ENCODE measurements around the gene MEOX1. TPM values are rescaled to one million over a fixed set of nuclear protein-coding genes. Genes with fewer than 3 reads are reported as not detected.

The MEOX1 gene
- total RNA-seq, 1 experiment from 2014 or later: not detected

GRCh38 chr17:43618276-43618675 lies 43.4 kb downstream of the MEOX1 start (continued):
- TF ChIP-seq ATF2 (CRISPR knock-in tag; IDR thresholded peaks at IDR 0.05; ENCODE audit: borderline replicate concordance, low read depth): no peak
- no peak for TF ChIP-seq TEAD1 (CRISPR knock-in tag; IDR thresholded peaks at IDR 0.05)
- TF ChIP-seq, protein P1, sequence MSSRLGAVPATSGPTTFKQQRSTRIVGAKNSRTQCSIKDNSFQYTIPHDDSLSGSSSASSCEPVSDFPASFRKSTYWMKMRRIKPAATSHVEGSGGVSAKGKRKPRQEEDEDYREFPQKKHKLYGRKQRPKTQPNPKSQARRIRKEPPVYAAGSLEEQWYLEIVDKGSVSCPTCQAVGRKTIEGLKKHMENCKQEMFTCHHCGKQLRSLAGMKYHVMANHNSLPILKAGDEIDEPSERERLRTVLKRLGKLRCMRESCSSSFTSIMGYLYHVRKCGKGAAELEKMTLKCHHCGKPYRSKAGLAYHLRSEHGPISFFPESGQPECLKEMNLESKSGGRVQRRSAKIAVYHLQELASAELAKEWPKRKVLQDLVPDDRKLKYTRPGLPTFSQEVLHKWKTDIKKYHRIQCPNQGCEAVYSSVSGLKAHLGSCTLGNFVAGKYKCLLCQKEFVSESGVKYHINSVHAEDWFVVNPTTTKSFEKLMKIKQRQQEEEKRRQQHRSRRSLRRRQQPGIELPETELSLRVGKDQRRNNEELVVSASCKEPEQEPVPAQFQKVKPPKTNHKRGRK (CRISPR knock-in tag; IDR thresholded peaks at IDR 0.05; ENCODE audit: borderline replicate concordance): no peak

DNA sequence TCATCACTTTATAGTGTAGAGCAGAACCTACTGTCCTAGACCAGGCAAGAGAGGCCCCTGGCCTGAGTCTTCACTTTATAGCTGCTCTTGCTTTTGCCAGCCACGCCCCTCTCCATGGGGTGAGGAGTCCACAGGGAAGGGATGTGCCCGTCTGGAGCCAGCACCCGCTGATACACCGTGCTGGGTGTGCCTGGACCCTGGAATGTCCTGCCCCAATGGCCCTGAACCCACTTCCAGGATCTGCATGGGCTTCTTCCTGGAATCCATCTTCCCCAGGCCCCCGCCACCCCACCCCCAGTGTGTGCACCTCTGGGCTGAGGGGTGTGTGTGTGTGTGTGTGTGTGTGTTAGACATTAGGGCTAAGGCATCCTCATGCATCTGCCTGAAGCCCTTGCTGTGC lies 44.9 kb downstream of the MEOX1 start:
- H3K27me3 Mint-ChIP-seq (ENCODE audit: low read depth): no peaks in the 10 kb centered on the region; the same call in 1 of the 2 replicates

More for the DNA sequence above, 44.9 kb downstream of the MEOX1 start:
- no peaks in the 10 kb centered on the region for H3K36me3 Mint-ChIP-seq
- no peak overlapping the region for H3K27ac Mint-ChIP-seq
- no peak overlapping the region for H3K4me3 Mint-ChIP-seq
- H3K9me3 Mint-ChIP-seq: peaks cover 4% of the 10 kb centered on the region
- H3K4me1 Mint-ChIP-seq: peaks cover 4% of the 10 kb centered on the region; the same call in 1 of the 2 replicates
- ChIA-PET POLR2A (no interaction called here), CTCF (interaction anchor here (1.0 kb wide), 1 partner anchor 133 kb away, joined by 3 read pairs; the partner anchor contains the start of gene DHX8)
- DNase-seq (ENCODE audit: low spot score) (no peak), ATAC-seq (no peak)
- no peak for TF ChIP-seq CREB1 (CRISPR knock-in tag; IDR thresholded peaks at IDR 0.05)
- TF ChIP-seq, protein P2, sequence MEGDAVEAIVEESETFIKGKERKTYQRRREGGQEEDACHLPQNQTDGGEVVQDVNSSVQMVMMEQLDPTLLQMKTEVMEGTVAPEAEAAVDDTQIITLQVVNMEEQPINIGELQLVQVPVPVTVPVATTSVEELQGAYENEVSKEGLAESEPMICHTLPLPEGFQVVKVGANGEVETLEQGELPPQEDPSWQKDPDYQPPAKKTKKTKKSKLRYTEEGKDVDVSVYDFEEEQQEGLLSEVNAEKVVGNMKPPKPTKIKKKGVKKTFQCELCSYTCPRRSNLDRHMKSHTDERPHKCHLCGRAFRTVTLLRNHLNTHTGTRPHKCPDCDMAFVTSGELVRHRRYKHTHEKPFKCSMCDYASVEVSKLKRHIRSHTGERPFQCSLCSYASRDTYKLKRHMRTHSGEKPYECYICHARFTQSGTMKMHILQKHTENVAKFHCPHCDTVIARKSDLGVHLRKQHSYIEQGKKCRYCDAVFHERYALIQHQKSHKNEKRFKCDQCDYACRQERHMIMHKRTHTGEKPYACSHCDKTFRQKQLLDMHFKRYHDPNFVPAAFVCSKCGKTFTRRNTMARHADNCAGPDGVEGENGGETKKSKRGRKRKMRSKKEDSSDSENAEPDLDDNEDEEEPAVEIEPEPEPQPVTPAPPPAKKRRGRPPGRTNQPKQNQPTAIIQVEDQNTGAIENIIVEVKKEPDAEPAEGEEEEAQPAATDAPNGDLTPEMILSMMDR (IDR thresholded peaks at IDR 0.05): no peak
- TF ChIP-seq ZNF425 (CRISPR knock-in tag; conservative IDR thresholded peaks at IDR 0.05): no peak
- TF ChIP-seq ZNF263 (CRISPR knock-in tag; IDR thresholded peaks at IDR 0.05; ENCODE audit: low read depth): no peak
- no peak for TF ChIP-seq MYBL2 (CRISPR knock-in tag; IDR thresholded peaks at IDR 0.05)
- TF ChIP-seq SOX15 (CRISPR knock-in tag; IDR thresholded peaks at IDR 0.05): no peak
- no peak for TF ChIP-seq KAT7 (CRISPR knock-in tag; IDR thresholded peaks at IDR 0.05; ENCODE audit: borderline replicate concordance)
- no peak for TF ChIP-seq ELF4 (CRISPR knock-in tag; IDR thresholded peaks at IDR 0.05; ENCODE audit: low read depth)
- TF ChIP-seq RELA (CRISPR knock-in tag; IDR thresholded peaks at IDR 0.05; ENCODE audit: borderline replicate concordance): no peak
- TF ChIP-seq, protein P1 (CRISPR knock-in tag; IDR thresholded peaks at IDR 0.05; ENCODE audit: borderline replicate concordance): no peak
- no peak for TF ChIP-seq PREB (CRISPR knock-in tag; IDR thresholded peaks at IDR 0.05; ENCODE audit: borderline replicate concordance)
